ENCODE results near the gene EIF2A. TPM values are rescaled to one million over a fixed set of nuclear protein-coding genes. Genes with fewer than 3 reads are reported as not detected.

Gene EIF2A
- total RNA-seq: 171 and 234 TPM in 2 replicates

DNA sequence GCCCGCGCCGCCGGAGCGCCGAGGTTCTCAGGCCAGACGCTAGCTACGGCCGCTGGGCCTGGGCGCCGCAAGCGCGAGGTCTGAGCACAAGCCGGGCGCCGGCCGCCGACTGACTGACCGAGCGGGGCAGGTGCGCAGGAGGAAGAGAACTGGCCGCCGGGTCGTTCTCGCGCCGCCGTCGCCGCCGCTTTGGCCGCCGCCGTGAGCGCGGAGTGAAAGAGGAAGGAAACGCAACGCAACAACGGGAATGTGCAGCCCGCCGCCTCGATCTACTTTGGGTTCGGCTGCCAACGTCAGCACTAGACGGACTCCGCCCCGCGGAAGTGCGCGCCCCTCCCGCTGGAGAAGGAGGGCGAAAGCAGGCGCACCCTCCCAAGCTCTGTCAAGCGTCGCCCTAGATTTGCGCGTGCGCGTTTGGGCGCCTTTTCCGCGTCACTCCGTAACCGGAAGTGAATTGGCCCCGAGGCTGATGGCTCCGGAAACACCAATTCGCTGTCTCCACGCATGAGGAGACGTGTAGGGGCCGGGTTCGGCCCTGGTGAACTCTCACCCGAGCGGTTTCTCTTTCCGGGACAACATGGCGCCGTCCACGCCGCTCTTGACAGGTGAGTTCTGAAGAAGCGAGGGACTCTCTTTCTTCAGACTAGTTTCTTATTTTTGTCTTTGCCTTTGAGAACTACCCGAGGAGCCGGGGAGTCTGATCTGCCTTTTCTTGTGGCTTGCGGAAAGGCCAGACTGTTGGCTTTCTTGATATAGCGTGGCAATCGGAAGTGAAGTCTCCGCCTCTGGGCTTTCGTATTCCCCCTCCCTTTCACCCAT, at the start of gene EIF2A, which contains the start of gene SERP1:
EIF2A (plus strand) TSS at position 562 of the 819 bp plus-strand sequence; CDS start at position 578, 16 bp downstream.
SERP1 (minus strand) TSS at position 271 of the 819 bp plus-strand sequence. CDS start 361 bp downstream, outside the sequence.

DNA sequence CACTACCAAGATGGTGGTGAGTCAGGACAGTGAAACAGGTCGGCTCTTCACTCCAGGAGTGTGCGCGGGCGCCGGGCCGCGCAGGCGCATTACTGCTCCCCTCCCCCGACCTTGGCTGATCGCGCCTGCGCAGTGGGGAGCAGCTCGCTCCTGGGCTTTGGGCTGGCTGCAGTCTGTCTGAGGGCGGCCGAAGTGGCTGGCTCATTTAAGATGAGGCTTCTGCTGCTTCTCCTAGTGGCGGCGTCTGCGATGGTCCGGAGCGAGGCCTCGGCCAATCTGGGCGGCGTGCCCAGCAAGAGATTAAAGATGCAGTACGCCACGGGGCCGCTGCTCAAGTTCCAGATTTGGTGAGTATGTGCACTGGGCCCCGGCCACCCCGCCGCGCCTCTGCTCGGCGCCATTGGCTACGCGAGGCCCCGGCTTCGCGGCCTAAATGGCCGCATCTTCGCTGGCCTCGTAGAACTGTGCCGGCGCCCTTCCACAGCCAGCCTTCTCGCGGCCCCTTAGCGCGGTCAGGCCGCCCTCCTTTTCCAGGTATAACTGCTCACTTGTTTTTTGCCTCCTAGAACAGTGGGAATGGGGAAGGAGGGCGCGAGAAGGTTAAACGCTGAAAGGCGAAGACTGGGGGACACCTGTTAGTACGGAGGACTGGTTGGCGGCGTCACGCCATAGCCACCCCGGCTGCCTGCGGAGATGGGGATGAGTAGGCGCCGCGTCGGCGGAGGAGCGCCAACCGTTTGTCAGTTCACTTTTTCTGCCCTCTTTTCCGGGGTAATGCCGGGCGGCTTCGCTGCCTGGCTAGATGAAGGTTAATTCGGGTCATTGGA, 56.8 kb downstream of the EIF2A start, which contains the start of gene SELENOT:
SELENOT (plus strand) TSS at position 169 of the 827 bp plus-strand sequence; CDS start at position 211, 42 bp downstream.

Other genes with a start within 250 kb of the EIF2A start
- 4.9 and 8.0 TPM in 2 replicates for gene TSC22D2, start 138.5 kb upstream of the EIF2A start, total RNA-seq
- 309 and 341 TPM in 2 replicates for gene SERP1, start 291 bp upstream of the EIF2A start, total RNA-seq
- gene SELENOT, start 56.5 kb downstream of the EIF2A start, total RNA-seq: 81.8 and 88.2 TPM in 2 replicates
- gene ERICH6, start 157.1 kb downstream of the EIF2A start, total RNA-seq: not detected in 2 replicates
- 40.6 and 42.9 TPM in 2 replicates for gene SIAH2, start 216.4 kb downstream of the EIF2A start, total RNA-seq

Data from hair follicular keratinocyte (primary cell).